Mesothelial cell of epicardium (in vitro differentiated cells): ENCODE results near the gene MACROD2. TPM values are rescaled to one million over a fixed set of nuclear protein-coding genes. Genes with fewer than 3 reads are reported as not detected.

Experiments used
- DNase-seq, 2 experiments: peaks; one replicate each; pipeline ENCODE4 v3.0.0; 2021; ENCODE audit warnings: low spot score in 2 of 2; ENCODE audit not compliant: unreplicated experiment in 2 of 2
- H3K27ac Mint-ChIP-seq: 2 replicates; pipeline ENCODE4 v1.8.0; 2021; ENCODE audit warnings: mixed read lengths
- H3K27me3 Mint-ChIP-seq: 2 replicates; pipeline ENCODE4 v1.8.0; 2021; ENCODE audit warnings: low read depth, mixed read lengths
- H3K36me3 Mint-ChIP-seq: 2 replicates; pipeline ENCODE4 v1.8.0; 2021; ENCODE audit warnings: mixed read lengths
- H3K4me1 Mint-ChIP-seq: 2 replicates; pipeline ENCODE4 v1.8.0; 2021; ENCODE audit warnings: mixed read lengths
- H3K4me3 Mint-ChIP-seq: 2 replicates; pipeline ENCODE4 v1.8.0; 2021; ENCODE audit warnings: mild to moderate bottlenecking, moderate library complexity, mixed read lengths
- H3K9me3 Mint-ChIP-seq: 2 replicates; pipeline ENCODE4 v1.8.0; 2021; ENCODE audit warnings: mixed read lengths
- total RNA-seq: library from RNA; stranded (reverse); gene quantifications from 3 replicates; pipeline ENCODE4 v1.2.1, GENCODE V29; 2021
- TF ChIP-seq, protein P1 (sequence below): fragments of 200-600 bp; sonication (generic); IDR thresholded peaks from one replicate; pipeline ENCODE4 v1.5.0; 2021; ENCODE audit warnings: antibody characterized with exemption; ENCODE audit not compliant: unreplicated experiment

MACROD2 gene
- total RNA-seq, 1 donor from 2014 or later, result 10.0 TPM

DNA sequence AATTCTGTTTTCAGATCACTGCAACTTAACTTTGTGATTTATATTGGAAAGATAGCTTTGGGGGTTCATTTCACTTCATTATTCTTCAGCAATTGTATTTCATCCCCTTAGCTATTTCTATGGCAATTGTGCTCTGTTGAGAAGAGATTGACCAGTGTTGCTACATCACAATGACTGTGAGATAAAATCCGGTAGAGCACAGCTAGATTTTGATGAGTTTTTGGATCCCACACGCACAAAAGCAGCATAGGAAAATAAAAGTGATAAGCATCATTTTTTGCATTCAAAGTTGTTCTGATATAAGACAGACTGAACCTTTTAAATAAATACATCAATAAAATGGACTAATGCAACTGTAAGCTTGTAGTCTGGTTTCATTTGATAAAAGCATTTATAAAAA, 1843.2 kb downstream of the MACROD2 start:
- no peaks in the 10 kb centered on the region for H3K36me3 Mint-ChIP-seq
- DNase-seq, result no peak
- H3K27ac Mint-ChIP-seq, result no peak overlapping the region
- H3K9me3 Mint-ChIP-seq, result peaks cover 9% of the 10 kb centered on the region
- TF ChIP-seq, protein P1, sequence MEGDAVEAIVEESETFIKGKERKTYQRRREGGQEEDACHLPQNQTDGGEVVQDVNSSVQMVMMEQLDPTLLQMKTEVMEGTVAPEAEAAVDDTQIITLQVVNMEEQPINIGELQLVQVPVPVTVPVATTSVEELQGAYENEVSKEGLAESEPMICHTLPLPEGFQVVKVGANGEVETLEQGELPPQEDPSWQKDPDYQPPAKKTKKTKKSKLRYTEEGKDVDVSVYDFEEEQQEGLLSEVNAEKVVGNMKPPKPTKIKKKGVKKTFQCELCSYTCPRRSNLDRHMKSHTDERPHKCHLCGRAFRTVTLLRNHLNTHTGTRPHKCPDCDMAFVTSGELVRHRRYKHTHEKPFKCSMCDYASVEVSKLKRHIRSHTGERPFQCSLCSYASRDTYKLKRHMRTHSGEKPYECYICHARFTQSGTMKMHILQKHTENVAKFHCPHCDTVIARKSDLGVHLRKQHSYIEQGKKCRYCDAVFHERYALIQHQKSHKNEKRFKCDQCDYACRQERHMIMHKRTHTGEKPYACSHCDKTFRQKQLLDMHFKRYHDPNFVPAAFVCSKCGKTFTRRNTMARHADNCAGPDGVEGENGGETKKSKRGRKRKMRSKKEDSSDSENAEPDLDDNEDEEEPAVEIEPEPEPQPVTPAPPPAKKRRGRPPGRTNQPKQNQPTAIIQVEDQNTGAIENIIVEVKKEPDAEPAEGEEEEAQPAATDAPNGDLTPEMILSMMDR, result no peak
- peaks cover 22% of the 10 kb centered on the region for H3K4me1 Mint-ChIP-seq
- no peak overlapping the region for H3K4me3 Mint-ChIP-seq
- H3K27me3 Mint-ChIP-seq, result no peaks in the 10 kb centered on the region

- TF ChIP-seq, protein P1, result no peak
- peaks cover 13% of the 10 kb centered on the region for H3K9me3 Mint-ChIP-seq
- DNase-seq, result no peak
- peaks cover 20% of the 10 kb centered on the region for H3K4me1 Mint-ChIP-seq
- no peaks in the 10 kb centered on the region for H3K27me3 Mint-ChIP-seq
- H3K27ac Mint-ChIP-seq, result no peak overlapping the region
- H3K36me3 Mint-ChIP-seq, result no peaks in the 10 kb centered on the region
- H3K4me3 Mint-ChIP-seq, result no peak overlapping the region
Measured at GRCh38 chr20:15840636-15841301, 1845.5 kb downstream of the MACROD2 start.

DNA sequence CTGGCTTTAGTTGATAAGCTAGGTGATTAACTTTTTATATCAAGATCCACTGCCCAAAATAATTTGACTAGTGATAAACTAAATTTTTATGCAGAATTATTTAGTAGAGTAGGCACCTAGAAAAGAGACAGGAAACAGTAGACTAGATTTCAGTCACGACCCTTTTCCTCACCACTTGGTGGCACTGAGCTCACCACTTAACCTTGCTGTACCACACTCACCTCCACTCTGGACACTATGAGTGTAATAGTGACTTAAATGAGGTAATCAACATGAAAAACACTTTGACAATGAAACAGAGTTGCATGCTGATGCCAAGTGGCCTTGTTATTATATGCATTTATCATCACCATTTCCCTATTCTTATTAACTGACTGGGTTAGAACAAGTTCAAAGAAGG, 1847.6 kb downstream of the MACROD2 start:
- Mint-ChIP-seq H3K36me3 (no peaks in the 10 kb centered on the region), H3K4me3 (no peak overlapping the region), H3K9me3 (peaks cover 13% of the 10 kb centered on the region), H3K4me1 (peaks cover 5% of the 10 kb centered on the region), H3K27ac (no peak overlapping the region), H3K27me3 (no peaks in the 10 kb centered on the region)
- TF ChIP-seq, protein P1, result no peak
- no peak for DNase-seq

- H3K4me3 Mint-ChIP-seq, result no peak overlapping the region
- H3K4me1 Mint-ChIP-seq, result peaks cover 2% of the 10 kb centered on the region
- no peaks in the 10 kb centered on the region for H3K27me3 Mint-ChIP-seq
- no peak overlapping the region for H3K27ac Mint-ChIP-seq
- TF ChIP-seq, protein P1, result no peak
- no peak for DNase-seq
- H3K9me3 Mint-ChIP-seq, result peaks cover 13% of the 10 kb centered on the region
- no peaks in the 10 kb centered on the region for H3K36me3 Mint-ChIP-seq
Measured at GRCh38 chr20:15843777-15844176, 1848.5 kb downstream of the MACROD2 start.

DNA sequence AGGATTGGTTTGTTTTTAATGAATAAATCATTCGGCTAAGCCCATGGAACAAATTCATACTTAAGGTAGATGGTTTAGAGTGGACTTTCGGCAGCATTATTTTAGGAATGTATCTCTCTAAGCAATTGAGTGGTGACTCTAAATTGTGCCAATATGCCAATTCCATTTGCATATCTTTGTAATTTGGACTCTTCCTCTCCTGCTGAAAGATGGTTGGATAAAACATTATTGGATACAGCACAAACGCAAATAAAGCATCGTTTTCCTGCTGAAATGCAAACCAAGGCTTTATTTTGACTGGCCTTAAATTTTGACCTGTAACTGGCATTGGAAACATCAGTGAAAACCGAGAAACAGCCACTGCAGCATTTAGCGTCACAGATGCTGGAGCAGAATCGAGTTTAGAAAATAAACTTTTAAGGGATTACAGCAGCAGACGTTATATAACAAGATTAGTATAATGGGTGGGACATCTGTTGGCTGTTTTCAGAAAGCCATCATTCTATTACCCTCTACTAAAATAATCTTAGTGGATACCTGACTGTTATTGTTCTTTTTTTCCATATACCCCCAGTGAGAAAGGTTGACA, 1852.0 kb downstream of the MACROD2 start:
- H3K27ac Mint-ChIP-seq, result no peak overlapping the region

More for the DNA sequence above, 1852.0 kb downstream of the MACROD2 start:
- H3K4me1 Mint-ChIP-seq, result peaks cover 2% of the 10 kb centered on the region
- H3K27me3 Mint-ChIP-seq, result no peaks in the 10 kb centered on the region
- TF ChIP-seq, protein P1, result no peak
- no peak for DNase-seq
- no peak overlapping the region for H3K4me3 Mint-ChIP-seq
- no peaks in the 10 kb centered on the region for H3K36me3 Mint-ChIP-seq
- peaks cover 9% of the 10 kb centered on the region for H3K9me3 Mint-ChIP-seq
